Central memory CD8-positive, alpha-beta T cell (primary cell): Measurements from ENCODE around the gene CPM.

ENCODE experiments used
- ATAC-seq: fragments of 150-1000 bp; cut with Tn5 transposase; replicated peaks from 2 replicates; pipeline ENCODE4 v1.10.0; 2022; ENCODE audit warnings: mild to moderate bottlenecking, moderate FRiP score, moderate number of reproducible peaks; ENCODE audit not compliant: poor library complexity, severe bottlenecking; ENCODE audit errors: extremely low read depth
- DNase-seq, 2 donors: peaks; one replicate each; pipeline ENCODE4 v3.0.0; 2021; ENCODE audit warnings: low spot score in 2 of 2
- H3K27ac Mint-ChIP-seq: one replicate; pipeline ENCODE4 v1.8.0; 2022; ENCODE audit warnings: low read depth, mild to moderate bottlenecking, moderate library complexity, mixed read lengths
- H3K27me3 Mint-ChIP-seq: one replicate; pipeline ENCODE4 v1.8.0; 2022; ENCODE audit warnings: mixed read lengths
- H3K36me3 Mint-ChIP-seq: one replicate; pipeline ENCODE4 v1.8.0; 2022; ENCODE audit warnings: mild to moderate bottlenecking, moderate library complexity, mixed read lengths; ENCODE audit not compliant: insufficient read depth
- H3K4me1 Mint-ChIP-seq: one replicate; pipeline ENCODE4 v1.8.0; 2022; ENCODE audit warnings: mixed read lengths
- H3K4me3 Mint-ChIP-seq: one replicate; pipeline ENCODE4 v1.8.0; 2022; ENCODE audit warnings: mild to moderate bottlenecking, moderate library complexity, mixed read lengths
- H3K9me3 Mint-ChIP-seq: one replicate; pipeline ENCODE4 v1.8.0; 2022; ENCODE audit warnings: mixed read lengths

CPM gene

GRCh38 chr12:68880660-68881325 is 52.2 kb downstream of the CPM start:
- Mint-ChIP-seq H3K9me3 (no peaks in the 10 kb centered on the region), H3K27me3 (peaks cover 29% of the 10 kb centered on the region), H3K36me3 (no peaks in the 10 kb centered on the region), H3K4me3 (no peak overlapping the region), H3K4me1 (no peaks in the 10 kb centered on the region), H3K27ac (no peak overlapping the region)
- ATAC-seq (no peak), DNase-seq (no peak)

- no peak for ATAC-seq
- Mint-ChIP-seq H3K4me3 (no peak overlapping the region), H3K36me3 (no peaks in the 10 kb centered on the region)
These were observed 54.1 kb downstream of the CPM start for GRCh38 chr12:68878846-68879245.

GRCh38 chr12:68878283-68878682 is 54.7 kb downstream of the CPM start:
- DNase-seq (no peak), ATAC-seq (no peak)
- Mint-ChIP-seq H3K27ac (no peak overlapping the region), H3K27me3 (peaks cover 14% of the 10 kb centered on the region), H3K4me3 (no peak overlapping the region), H3K36me3 (no peaks in the 10 kb centered on the region), H3K9me3 (no peaks in the 10 kb centered on the region), H3K4me1 (no peaks in the 10 kb centered on the region)

More at GRCh38 chr12:68878846-68879245, 54.1 kb downstream of the CPM start:
- Mint-ChIP-seq H3K27ac (no peak overlapping the region), H3K9me3 (no peaks in the 10 kb centered on the region), H3K27me3 (peaks cover 15% of the 10 kb centered on the region), H3K4me1 (no peaks in the 10 kb centered on the region)
- DNase-seq, result no peak

- H3K27ac Mint-ChIP-seq, result no peak overlapping the region
- no peak overlapping the region for H3K4me3 Mint-ChIP-seq
- no peaks in the 10 kb centered on the region for H3K9me3 Mint-ChIP-seq
- no peak for ATAC-seq
- no peak for DNase-seq
- no peaks in the 10 kb centered on the region for H3K4me1 Mint-ChIP-seq
- H3K36me3 Mint-ChIP-seq, result no peaks in the 10 kb centered on the region
- H3K27me3 Mint-ChIP-seq, result peaks cover 7% of the 10 kb centered on the region
These were observed 55.4 kb downstream of the CPM start for GRCh38 chr12:68877583-68877982.

GRCh38 chr12:68876461-68876860 is 56.5 kb downstream of the CPM start:
- H3K36me3 Mint-ChIP-seq, result no peaks in the 10 kb centered on the region
- peaks cover 3% of the 10 kb centered on the region for H3K27me3 Mint-ChIP-seq
- ATAC-seq (no peak), DNase-seq (no peak)
- no peaks in the 10 kb centered on the region for H3K4me1 Mint-ChIP-seq
- no peak overlapping the region for H3K27ac Mint-ChIP-seq
- H3K4me3 Mint-ChIP-seq, result no peak overlapping the region
- H3K9me3 Mint-ChIP-seq, result no peaks in the 10 kb centered on the region

- Mint-ChIP-seq H3K9me3 (no peaks in the 10 kb centered on the region), H3K27me3 (peaks cover 12% of the 10 kb centered on the region), H3K36me3 (no peaks in the 10 kb centered on the region), H3K27ac (no peak overlapping the region), H3K4me1 (no peaks in the 10 kb centered on the region), H3K4me3 (no peak overlapping the region)
- ATAC-seq, result no peak
- no peak for DNase-seq
These were observed 59.7 kb downstream of the CPM start for GRCh38 chr12:68873316-68873715.

GRCh38 chr12:68871921-68872320 is 61.0 kb downstream of the CPM start:
- Mint-ChIP-seq H3K4me1 (no peaks in the 10 kb centered on the region), H3K27me3 (peaks cover 12% of the 10 kb centered on the region), H3K27ac (no peak overlapping the region), H3K36me3 (no peaks in the 10 kb centered on the region), H3K9me3 (no peaks in the 10 kb centered on the region), H3K4me3 (no peak overlapping the region)
- DNase-seq (no peak), ATAC-seq (no peak)

- ATAC-seq (no peak), DNase-seq (no peak)
- Mint-ChIP-seq H3K4me1 (no peaks in the 10 kb centered on the region), H3K9me3 (no peaks in the 10 kb centered on the region), H3K4me3 (no peak overlapping the region), H3K27ac (no peak overlapping the region), H3K36me3 (no peaks in the 10 kb centered on the region), H3K27me3 (peaks cover 12% of the 10 kb centered on the region)
These were observed 61.6 kb downstream of the CPM start for GRCh38 chr12:68871396-68871795.

GRCh38 chr12:68870443-68870842 is 62.5 kb downstream of the CPM start:
- Mint-ChIP-seq H3K4me3 (no peak overlapping the region), H3K27me3 (peaks cover 12% of the 10 kb centered on the region), H3K4me1 (no peaks in the 10 kb centered on the region), H3K27ac (no peak overlapping the region), H3K36me3 (no peaks in the 10 kb centered on the region), H3K9me3 (no peaks in the 10 kb centered on the region)
- ATAC-seq (no peak), DNase-seq (no peak)

GRCh38 chr12:68870011-68870410 is 63.0 kb downstream of the CPM start:
- no peak overlapping the region for H3K4me3 Mint-ChIP-seq
- H3K36me3 Mint-ChIP-seq, result no peaks in the 10 kb centered on the region
- H3K27me3 Mint-ChIP-seq, result peaks cover 12% of the 10 kb centered on the region

GRCh38 chr12:68868043-68868790 is 64.8 kb downstream of the CPM start:
- DNase-seq, result no peak
- no peak for ATAC-seq
- H3K36me3 Mint-ChIP-seq, result no peaks in the 10 kb centered on the region
- H3K4me1 Mint-ChIP-seq, result no peaks in the 10 kb centered on the region
- H3K27ac Mint-ChIP-seq, result no peak overlapping the region
- H3K4me3 Mint-ChIP-seq, result no peak overlapping the region
- H3K9me3 Mint-ChIP-seq, result no peaks in the 10 kb centered on the region
- H3K27me3 Mint-ChIP-seq, result peaks cover 12% of the 10 kb centered on the region

More at GRCh38 chr12:68870011-68870410, 63.0 kb downstream of the CPM start:
- DNase-seq (no peak), ATAC-seq (no peak)
- no peaks in the 10 kb centered on the region for H3K9me3 Mint-ChIP-seq
- no peaks in the 10 kb centered on the region for H3K4me1 Mint-ChIP-seq
- H3K27ac Mint-ChIP-seq, result no peak overlapping the region

- no peak overlapping the region for H3K4me3 Mint-ChIP-seq
- no peak overlapping the region for H3K27ac Mint-ChIP-seq
- H3K27me3 Mint-ChIP-seq, result peaks cover 15% of the 10 kb centered on the region
- DNase-seq (no peak), ATAC-seq (no peak)
- no peaks in the 10 kb centered on the region for H3K4me1 Mint-ChIP-seq
- no peaks in the 10 kb centered on the region for H3K36me3 Mint-ChIP-seq
- H3K9me3 Mint-ChIP-seq, result no peaks in the 10 kb centered on the region
These were observed 65.4 kb downstream of the CPM start for GRCh38 chr12:68867606-68868005.

- Mint-ChIP-seq H3K9me3 (no peaks in the 10 kb centered on the region), H3K36me3 (no peaks in the 10 kb centered on the region), H3K4me1 (no peaks in the 10 kb centered on the region), H3K27ac (no peak overlapping the region), H3K27me3 (peaks cover 22% of the 10 kb centered on the region), H3K4me3 (no peak overlapping the region)
- DNase-seq (no peak), ATAC-seq (no peak)
These were observed 66.0 kb downstream of the CPM start for GRCh38 chr12:68866950-68867349.
